H9 (cell line): ENCODE results near the gene FARS2. TPM values are rescaled to one million over a fixed set of nuclear protein-coding genes. Genes with fewer than 3 reads are reported as not detected.

Experiments
- DNase-seq: peaks from one replicate; pipeline ENCODE4 v3.0.0-alpha.2; 2017
- H2AFZ ChIP-seq: one replicate; pipeline ENCODE4 v1.6.1; 2013; ENCODE audit warnings: mild to moderate bottlenecking, low read length, control low read depth, moderate library complexity
- H2AK5ac ChIP-seq: 2 replicates; pipeline ENCODE4 v1.6.1; 2013; ENCODE audit warnings: low read length, control low read depth, mixed read lengths; ENCODE audit not compliant: insufficient read length
- H2BK120ac ChIP-seq: one replicate; pipeline ENCODE4 v1.6.1; 2013; ENCODE audit warnings: low read depth, mild to moderate bottlenecking, low read length, control low read depth, inconsistent platforms; ENCODE audit not compliant: poor library complexity, severe bottlenecking
- H2BK12ac ChIP-seq: 2 replicates; pipeline ENCODE4 v1.6.1; 2013; ENCODE audit warnings: low read length, control low read depth, mixed read lengths, low read depth; ENCODE audit not compliant: insufficient read length
- H2BK15ac ChIP-seq: 2 replicates; pipeline ENCODE4 v1.6.1; 2013; ENCODE audit warnings: low read depth, low read length, control low read depth
- H2BK20ac ChIP-seq: one replicate; pipeline ENCODE4 v1.6.1; 2013; ENCODE audit warnings: low read depth, mild to moderate bottlenecking, low read length, control low read depth, inconsistent platforms; ENCODE audit not compliant: poor library complexity, severe bottlenecking
- H2BK5ac ChIP-seq: 2 replicates; pipeline ENCODE4 v1.6.1; 2013; ENCODE audit warnings: low read length, control low read depth, mixed read lengths; ENCODE audit not compliant: insufficient read length
- H3K14ac ChIP-seq: 2 replicates; pipeline ENCODE4 v1.6.1; 2013; ENCODE audit warnings: low read length, control low read depth; ENCODE audit not compliant: insufficient read depth
- H3K18ac ChIP-seq: 2 replicates; pipeline ENCODE4 v1.6.1; 2013; ENCODE audit warnings: low read depth, mild to moderate bottlenecking, mixed read lengths, low read length, control low read depth; ENCODE audit not compliant: insufficient read length
- H3K23ac ChIP-seq: 2 replicates; pipeline ENCODE4 v1.6.1; 2013; ENCODE audit warnings: low read length, control low read depth, mixed read lengths, low read depth; ENCODE audit not compliant: insufficient read length
- H3K23me2 ChIP-seq: 2 replicates; pipeline ENCODE4 v1.6.1; 2013; ENCODE audit warnings: low read depth, mild to moderate bottlenecking, mixed read lengths, low read length, control low read depth; ENCODE audit not compliant: insufficient read length, poor library complexity, severe bottlenecking
- H3K27ac ChIP-seq: 2 replicates; pipeline ENCODE4 v1.5.1; 2013; ENCODE audit warnings: low read length, control low read depth, mixed read lengths, low read depth; ENCODE audit not compliant: insufficient read length
- H3K27me3 ChIP-seq: 2 replicates; pipeline ENCODE4 v1.6.1; 2013; ENCODE audit warnings: low read length, control low read depth, inconsistent platforms; ENCODE audit not compliant: insufficient read depth
- H3K4ac ChIP-seq: 2 replicates; pipeline ENCODE4 v1.6.1; 2013; ENCODE audit warnings: low read depth, mild to moderate bottlenecking, control low read depth, inconsistent platforms, low read length, moderate library complexity
- H3K4me1 ChIP-seq: 2 replicates; pipeline ENCODE4 v1.6.1; 2013; ENCODE audit warnings: low read length, control low read depth, inconsistent platforms; ENCODE audit not compliant: insufficient read depth
- H3K4me2 ChIP-seq: 2 replicates; pipeline ENCODE4 v1.6.1; 2013; ENCODE audit warnings: low read length, control low read depth, mixed read lengths; ENCODE audit not compliant: insufficient read length, insufficient read depth
- H3K56ac ChIP-seq: 2 replicates; pipeline ENCODE4 v1.6.1; 2013; ENCODE audit warnings: low read depth, mild to moderate bottlenecking, mixed read lengths, low read length, control low read depth; ENCODE audit not compliant: insufficient read length
- H3K79me1 ChIP-seq: 2 replicates; pipeline ENCODE4 v1.6.1; 2013; ENCODE audit warnings: low read depth, mild to moderate bottlenecking, moderate library complexity, low read length, control low read depth, inconsistent platforms; ENCODE audit not compliant: insufficient read depth, poor library complexity, severe bottlenecking
- H3K79me2 ChIP-seq: 2 replicates; pipeline ENCODE4 v1.6.1; 2013; ENCODE audit warnings: low read length, control low read depth, inconsistent platforms; ENCODE audit not compliant: insufficient read depth
- H3K9ac ChIP-seq: 2 replicates; pipeline ENCODE4 v1.6.1; 2013; ENCODE audit warnings: low read length, control low read depth, mixed read lengths; ENCODE audit not compliant: insufficient read length; ENCODE audit errors: extremely low read depth
- H3K9me3 ChIP-seq: one replicate; pipeline ENCODE4 v1.6.1; 2013; ENCODE audit warnings: low read depth, low read length, inconsistent platforms; ENCODE audit not compliant: control insufficient read depth
- H3T11ph ChIP-seq: one replicate; pipeline ENCODE4 v1.6.1; 2013; ENCODE audit warnings: mild to moderate bottlenecking, low read length, control low read depth, inconsistent platforms
- H4K20me1 ChIP-seq: one replicate; pipeline ENCODE4 v1.6.1; 2013; ENCODE audit not compliant: control insufficient read depth, insufficient read length, insufficient read depth
- H4K5ac ChIP-seq: 2 replicates; pipeline ENCODE4 v1.6.1; 2013; ENCODE audit warnings: low read depth, mild to moderate bottlenecking, mixed read lengths, low read length, control low read depth; ENCODE audit not compliant: insufficient read length
- H4K8ac ChIP-seq: replicated peaks from 2 replicates; pipeline ENCODE4 v1.6.1; 2013; ENCODE audit warnings: low read length, control low read depth, mixed read lengths, low read depth; ENCODE audit not compliant: insufficient read length
- H4K91ac ChIP-seq: 2 replicates; pipeline ENCODE4 v1.6.1; 2013; ENCODE audit warnings: low read depth, mild to moderate bottlenecking, moderate library complexity, mixed read lengths, low read length, control low read depth; ENCODE audit not compliant: insufficient read length
- H3K27ac Mint-ChIP-seq, 3 experiments: 2 replicates in 2 of 3; 3 replicates in 1 of 3; pipeline ENCODE4 v1.8.0; 2020 to 2021; ENCODE audit warnings: mixed read lengths in 3 of 3, mild to moderate bottlenecking in 1 of 3, moderate library complexity in 1 of 3
- H3K27me3 Mint-ChIP-seq: 2 replicates; pipeline ENCODE4 v1.8.0; 2021; ENCODE audit warnings: low read depth, mild to moderate bottlenecking, moderate library complexity, mixed read lengths
- H3K36me3 Mint-ChIP-seq, 3 experiments: 2 replicates in 2 of 3; 3 replicates in 1 of 3; pipeline ENCODE4 v1.8.0; 2020 to 2021; ENCODE audit warnings: low read depth in 3 of 3, mixed read lengths in 3 of 3; ENCODE audit not compliant: insufficient read depth in 1 of 3
- H3K4me1 Mint-ChIP-seq, 2 experiments: 2 replicates each; pipeline ENCODE4 v1.8.0; 2020; ENCODE audit warnings: mixed read lengths in 2 of 2
- H3K4me3 Mint-ChIP-seq, 2 experiments: 2 replicates in 1 of 2; 3 replicates in 1 of 2; pipeline ENCODE4 v1.8.0; 2020 to 2021; ENCODE audit warnings: mild to moderate bottlenecking in 2 of 2, mixed read lengths in 2 of 2, moderate library complexity in 1 of 2
- H3K9me3 Mint-ChIP-seq, 2 experiments: 2 replicates in 1 of 2; 3 replicates in 1 of 2; pipeline ENCODE4 v1.8.0; 2020; ENCODE audit warnings: mild to moderate bottlenecking in 2 of 2, mixed read lengths in 2 of 2, moderate library complexity in 1 of 2
- WGBS: extraction: QIAGEN DNeasy Blood & Tissue Kit; methylation state at CpG from one replicate; pipeline ENCODE4 v1.1.7; 2013; ENCODE audit warnings: missing lambda C conversion rate, low lambda C conversion rate, mixed read lengths; ENCODE audit not compliant: insufficient read length; ENCODE audit errors: extremely low coverage; 5-methylcytosine and 5-hydroxymethylcytosine counted together
- total RNA-seq: library from RNA; stranded (reverse); gene quantifications from 2 replicates; pipeline ENCODE4 v1.2.1, GENCODE V29; 2021
- TF ChIP-seq, protein P1 (sequence below): fragments of 200-600 bp; sonication (generic); conservative IDR thresholded peaks from 3 replicates; pipeline ENCODE4 v1.8.0; 2021; ENCODE audit warnings: antibody characterized with exemption, mild to moderate bottlenecking

FARS2 gene
- total RNA-seq, 1 experiment from 2014 or later: 8.5 TPM

DNA sequence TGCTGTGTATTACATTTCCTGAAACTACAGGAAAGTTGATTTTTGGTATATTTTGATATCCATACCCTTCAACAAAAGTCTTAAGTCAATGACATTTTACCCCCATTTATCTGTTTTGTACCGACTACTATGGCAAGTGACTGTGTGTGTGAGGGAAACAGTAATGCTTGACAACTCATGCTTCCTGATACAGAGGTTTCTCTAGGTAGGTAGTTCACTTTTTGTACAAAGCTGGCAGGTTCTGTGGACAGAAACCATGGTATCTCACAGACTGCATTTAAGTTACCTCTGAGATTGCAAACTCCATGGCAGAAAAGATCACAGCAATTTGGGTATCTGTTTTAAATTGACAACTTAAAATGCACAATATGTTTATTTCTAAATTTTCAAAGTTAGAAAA is 28.8 kb downstream of the FARS2 start:
- TF ChIP-seq, protein P1, sequence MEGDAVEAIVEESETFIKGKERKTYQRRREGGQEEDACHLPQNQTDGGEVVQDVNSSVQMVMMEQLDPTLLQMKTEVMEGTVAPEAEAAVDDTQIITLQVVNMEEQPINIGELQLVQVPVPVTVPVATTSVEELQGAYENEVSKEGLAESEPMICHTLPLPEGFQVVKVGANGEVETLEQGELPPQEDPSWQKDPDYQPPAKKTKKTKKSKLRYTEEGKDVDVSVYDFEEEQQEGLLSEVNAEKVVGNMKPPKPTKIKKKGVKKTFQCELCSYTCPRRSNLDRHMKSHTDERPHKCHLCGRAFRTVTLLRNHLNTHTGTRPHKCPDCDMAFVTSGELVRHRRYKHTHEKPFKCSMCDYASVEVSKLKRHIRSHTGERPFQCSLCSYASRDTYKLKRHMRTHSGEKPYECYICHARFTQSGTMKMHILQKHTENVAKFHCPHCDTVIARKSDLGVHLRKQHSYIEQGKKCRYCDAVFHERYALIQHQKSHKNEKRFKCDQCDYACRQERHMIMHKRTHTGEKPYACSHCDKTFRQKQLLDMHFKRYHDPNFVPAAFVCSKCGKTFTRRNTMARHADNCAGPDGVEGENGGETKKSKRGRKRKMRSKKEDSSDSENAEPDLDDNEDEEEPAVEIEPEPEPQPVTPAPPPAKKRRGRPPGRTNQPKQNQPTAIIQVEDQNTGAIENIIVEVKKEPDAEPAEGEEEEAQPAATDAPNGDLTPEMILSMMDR: no peak
- Histone ChIP-seq H3K14ac (no peak overlapping the region), H3K27ac (no peak overlapping the region), H3K18ac (no peak overlapping the region), H3K79me1 (peaks cover 2% of the 10 kb centered on the region), H3K56ac (no peak overlapping the region), H4K5ac (no peak overlapping the region), H3K9ac (no peak overlapping the region), H3T11ph (no peak overlapping the region), H3K4me1 (peaks cover 5% of the 10 kb centered on the region; the same call in 1 of the 2 replicates), H3K27me3 (no peaks in the 10 kb centered on the region), H2BK120ac (no peak overlapping the region), H3K4me2 (no peak overlapping the region), H3K4ac (no peak overlapping the region), H2AK5ac (no peak overlapping the region), H3K9me3 (no peaks in the 10 kb centered on the region), H3K23me2 (no peaks in the 10 kb centered on the region), H4K8ac (no peak overlapping the region), H3K79me2 (peaks cover 2% of the 10 kb centered on the region; the same call in 1 of the 2 replicates), H2BK20ac (no peak overlapping the region), H2BK15ac (no peak overlapping the region), H4K91ac (no peak overlapping the region), H2AFZ (no peak overlapping the region), H2BK12ac (no peak overlapping the region), H2BK5ac (no peak overlapping the region), H3K23ac (no peak overlapping the region), H4K20me1 (no peaks in the 10 kb centered on the region)
- Mint-ChIP-seq H3K27me3 (no peaks in the 10 kb centered on the region), H3K27ac (no peak overlapping the region), H3K36me3 (no peaks in the 10 kb centered on the region), H3K4me1 (peaks cover 11 to 15% of the 10 kb centered on the region in 2 experiments), H3K9me3 (no peaks in the 10 kb centered on the region), H3K4me3 (no peak overlapping the region)
- no peak for DNase-seq
- WGBS: no CpG with 5 or more reads among the region's 1 CpG
